KG1 (cell line): ENCODE data around the gene FAM229B.
"Not testable (repeated sequence)": the region's sequence is repeated elsewhere in the genome, so short reads cannot be mapped to it uniquely, and the experiment has no call there.

Experiments
- DNase-seq: peaks from one replicate; lab custom pipeline; 2025; lab: John Stamatoyannopoulos, UW

Gene FAM229B

DNA sequence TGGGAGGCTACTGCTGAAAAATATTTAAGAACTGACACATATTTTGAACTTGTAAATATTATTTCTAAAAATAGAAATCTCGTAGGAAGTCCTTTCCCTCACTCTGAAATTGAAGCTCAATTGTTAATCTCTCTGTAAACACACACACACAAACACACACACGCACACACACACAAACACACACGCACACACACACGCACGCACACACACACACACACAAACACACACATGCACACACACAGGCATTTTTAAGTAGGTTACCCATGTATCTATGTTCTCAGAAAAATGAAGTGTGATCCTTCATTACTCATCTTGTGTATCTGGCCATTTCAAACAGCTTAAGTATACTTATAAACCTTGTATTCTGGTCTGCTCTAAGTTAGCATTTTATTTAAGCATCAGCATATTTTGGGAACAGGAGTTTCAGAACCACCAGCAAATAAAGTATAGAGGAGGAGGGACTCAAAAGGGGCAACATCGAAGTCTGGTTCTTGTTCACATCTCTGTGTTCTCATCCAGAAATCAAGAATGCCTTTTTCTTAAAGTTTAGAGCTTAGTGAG lies 21.9 kb upstream of the FAM229B start:
- no peak for DNase-seq

DNA sequence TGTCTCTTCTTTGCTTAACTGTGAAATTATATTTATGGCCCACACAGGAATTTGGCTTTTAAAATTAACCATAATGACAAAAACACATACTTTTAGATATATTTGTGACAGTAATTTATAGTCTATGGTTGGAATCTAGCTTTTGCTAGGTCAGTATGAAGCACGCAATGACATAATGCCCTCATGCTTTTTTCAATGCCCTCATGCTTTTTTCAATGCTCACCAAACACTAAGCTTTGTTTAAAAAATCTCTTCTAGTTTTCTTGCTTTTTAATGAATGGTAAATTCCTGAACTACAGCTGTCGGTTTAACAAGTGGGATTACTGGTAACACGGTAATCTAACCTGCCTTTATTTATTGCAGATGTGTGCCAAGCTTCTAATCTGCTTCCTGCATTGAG lies 20.8 kb upstream of the FAM229B start:
- DNase-seq: no peak

DNA sequence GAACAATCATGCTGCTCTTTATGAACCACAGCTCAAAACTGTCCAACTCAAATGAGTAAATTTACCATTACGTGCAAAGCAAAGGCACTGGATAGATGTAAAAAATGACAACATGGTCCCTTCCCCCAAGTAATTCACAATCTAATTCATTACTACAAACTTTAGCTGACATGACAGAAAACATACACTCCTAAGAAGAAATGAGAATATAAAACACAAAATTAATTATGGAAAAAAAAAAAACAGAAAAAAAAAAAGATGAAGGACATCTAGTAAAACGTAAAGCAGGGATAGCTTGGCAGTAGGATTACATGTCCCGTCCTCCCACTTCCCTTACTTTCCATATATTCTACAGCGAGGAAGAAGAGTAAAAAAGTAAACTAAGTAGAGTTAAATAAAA lies 5.8 kb upstream of the FAM229B start:
- DNase-seq: no peak

DNA sequence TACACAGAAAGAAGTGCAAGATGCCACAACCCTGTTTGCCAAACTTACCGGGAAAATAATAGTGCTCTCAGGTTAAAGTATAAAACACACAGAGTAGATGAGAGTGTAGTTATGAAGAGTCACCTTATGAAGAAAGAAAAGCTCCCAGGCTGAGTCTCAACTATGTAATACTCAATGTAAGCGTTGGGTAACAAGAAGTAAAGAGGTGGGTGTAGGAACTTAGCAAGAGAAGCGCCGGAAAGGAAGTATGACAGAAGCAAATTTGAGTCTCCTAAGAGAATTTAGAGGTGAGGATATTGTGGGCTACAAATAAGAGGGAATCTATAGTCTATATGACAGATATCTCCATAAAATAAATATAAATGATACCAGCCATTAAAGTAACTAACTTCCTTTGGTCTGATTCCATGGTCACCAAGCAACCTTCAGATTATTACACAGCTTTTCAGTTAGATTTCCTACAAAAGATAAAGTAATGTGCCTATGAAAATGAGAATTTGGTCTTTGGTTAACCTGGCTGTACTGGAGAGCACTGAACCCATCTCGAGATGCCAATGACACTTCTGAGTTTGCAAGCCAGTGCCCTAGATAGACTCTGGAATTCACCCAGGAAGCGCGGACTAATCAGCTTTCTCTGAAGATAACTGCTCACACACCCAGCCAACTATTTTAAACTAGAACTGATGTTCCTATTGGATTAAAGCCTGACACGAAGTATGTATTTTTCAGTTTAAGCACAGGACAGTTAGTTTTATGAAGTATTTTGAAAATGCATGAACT lies 1.9 kb upstream of the FAM229B start:
- no peak for DNase-seq

DNA sequence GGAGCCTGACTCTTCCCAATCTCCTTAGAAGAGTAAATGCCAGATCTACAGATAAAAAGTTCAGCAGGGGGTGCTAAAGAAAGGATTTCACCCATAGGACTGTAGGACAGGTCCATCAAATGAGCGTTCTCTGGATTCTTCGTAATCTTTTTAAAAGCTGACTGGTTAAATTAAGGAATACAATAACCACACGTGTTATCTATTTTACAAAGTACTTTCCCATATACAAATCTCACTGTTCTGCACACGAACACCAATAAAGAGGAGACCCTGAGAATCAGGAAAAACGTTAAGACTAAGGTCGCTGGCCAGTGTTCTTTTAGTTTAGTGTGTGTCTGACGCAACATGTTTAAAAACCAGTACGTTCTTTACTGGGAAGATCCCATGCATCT lies 651 bp upstream of the FAM229B start:
- DNase-seq: no peak

DNA sequence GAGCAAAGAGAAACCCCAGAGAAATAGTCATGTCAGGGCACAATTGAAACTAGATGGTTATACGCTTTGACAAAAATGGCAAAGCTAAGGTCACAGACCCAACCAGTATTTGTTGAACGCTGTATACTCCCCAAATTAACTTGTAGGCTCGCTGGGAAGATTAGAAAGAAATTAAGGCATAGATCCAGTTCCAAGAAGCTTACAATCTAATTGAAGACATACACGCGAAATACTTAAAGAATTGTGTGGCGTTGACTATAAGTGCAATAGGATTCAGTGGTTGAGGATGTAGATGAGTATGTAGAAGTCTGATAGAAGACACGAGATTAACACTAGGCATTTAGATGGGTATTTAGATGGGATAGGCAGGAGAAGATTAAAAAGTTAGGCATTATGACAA lies 525 bp downstream of the FAM229B start:
- DNase-seq: no peak

DNA sequence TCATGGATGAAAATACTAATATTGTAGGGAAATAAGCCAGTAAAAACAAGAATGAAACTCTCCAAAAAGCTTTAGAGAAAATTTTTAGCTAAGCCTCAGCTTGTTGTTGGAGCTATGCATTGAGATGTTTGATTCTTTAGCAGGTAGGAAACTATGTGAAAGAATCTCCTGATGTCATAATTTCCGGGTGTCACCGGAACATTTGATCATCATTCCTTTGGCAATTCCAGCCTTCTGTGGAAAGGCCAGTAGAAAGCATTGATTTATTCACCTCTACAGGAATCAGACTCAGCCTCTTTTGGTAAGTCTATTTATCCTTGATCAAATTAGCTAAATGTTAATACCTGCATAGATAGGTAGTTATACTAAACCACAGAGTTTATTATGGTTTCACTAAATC lies 9.5 kb downstream of the FAM229B start:
- no peak for DNase-seq

DNA sequence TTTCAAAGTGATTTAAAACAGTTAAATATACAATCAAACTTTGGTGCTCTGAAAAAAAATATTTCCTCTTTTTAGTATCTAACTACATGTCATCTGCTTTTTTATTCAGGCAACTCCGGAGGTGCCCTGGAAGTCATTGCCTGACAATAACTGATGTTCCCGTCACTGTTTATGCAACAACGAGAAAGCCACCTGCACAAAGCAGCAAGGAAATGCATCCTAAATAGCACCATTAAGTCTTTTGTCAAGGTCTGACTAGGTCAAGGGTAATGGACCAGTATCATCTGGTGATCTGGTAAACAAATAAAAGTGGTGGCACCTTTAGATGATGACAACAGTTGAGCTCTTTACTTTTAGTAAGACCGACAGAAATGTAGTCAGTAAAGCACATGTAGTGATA lies 13.2 kb downstream of the FAM229B start:
- no peak for DNase-seq

DNA sequence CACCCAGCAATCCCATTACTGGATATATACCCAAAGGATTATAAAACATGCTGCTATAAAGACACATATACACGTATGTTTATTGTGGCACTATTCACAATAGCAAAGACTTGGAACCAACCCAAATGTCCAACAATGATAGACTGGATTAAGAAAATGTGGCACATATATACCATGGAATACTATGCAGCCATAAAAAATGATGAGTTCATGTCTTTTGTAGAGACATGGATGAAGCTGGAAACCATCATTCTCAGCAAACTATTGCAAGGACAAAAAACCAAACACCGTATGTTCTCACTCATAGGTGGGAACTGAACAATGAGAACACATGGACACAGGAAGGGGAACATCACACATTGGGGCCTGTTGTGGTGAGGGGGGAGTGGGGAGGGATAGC lies 18.6 kb downstream of the FAM229B start:
- not testable (repeated sequence) for DNase-seq

DNA sequence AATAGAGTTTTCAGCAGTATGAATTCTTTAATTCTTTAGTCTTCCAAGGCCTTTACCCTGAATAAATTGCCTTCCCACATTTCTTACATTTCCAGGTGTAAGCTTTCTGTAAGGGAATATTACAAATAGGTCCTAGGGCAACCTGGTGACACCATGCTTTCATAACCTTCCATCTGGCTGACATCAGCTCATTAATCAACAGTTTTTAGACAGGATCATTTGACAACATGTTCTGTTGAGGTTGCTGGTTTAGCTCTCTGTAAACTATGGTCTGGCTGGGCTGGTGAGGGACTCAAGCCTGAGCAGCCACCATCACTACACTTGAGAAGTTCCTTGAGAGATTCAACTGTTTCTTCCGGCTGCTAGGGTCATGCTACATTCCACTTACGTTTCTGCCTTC lies 19.2 kb downstream of the FAM229B start:
- DNase-seq: no peak

DNA sequence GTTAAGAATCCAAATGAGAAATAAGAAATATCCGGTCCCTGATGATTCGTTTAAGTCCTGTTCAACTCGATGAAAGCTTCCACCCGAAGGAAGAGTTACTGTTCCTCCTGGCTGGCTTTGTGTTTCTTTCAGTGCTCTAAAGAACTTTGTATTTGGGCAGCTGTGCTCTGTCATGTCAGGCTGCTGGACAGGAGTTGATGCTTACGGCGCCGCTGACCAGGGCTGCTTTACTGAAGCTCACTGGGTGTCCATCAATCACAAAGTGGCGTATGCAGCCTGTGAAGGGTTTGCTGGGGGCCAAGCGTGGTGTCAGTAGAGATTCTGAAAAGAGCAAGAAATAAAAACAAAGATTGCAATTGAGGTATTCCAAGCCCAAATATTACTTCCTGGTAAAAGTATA lies 21.9 kb downstream of the FAM229B start:
- no peak for DNase-seq

DNA sequence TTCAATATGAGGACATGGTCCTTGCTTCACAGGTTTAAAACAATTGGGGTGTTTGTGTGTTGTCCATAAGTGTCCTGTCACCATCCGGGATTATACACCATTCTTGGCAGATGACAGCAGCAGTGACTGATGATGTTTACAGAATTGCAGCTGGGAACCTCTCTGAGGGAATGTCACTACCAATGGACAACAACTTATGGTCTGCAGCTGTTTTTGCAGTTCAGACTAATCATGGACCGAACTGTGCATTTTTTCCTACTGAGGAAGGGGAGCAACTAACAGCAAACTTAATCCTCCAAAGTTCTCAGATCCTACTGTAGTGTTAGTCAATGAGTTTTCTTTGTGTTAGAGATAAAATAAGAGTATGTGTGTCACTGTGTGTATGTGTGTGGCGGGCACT lies 26.0 kb downstream of the FAM229B start:
- no peak for DNase-seq

DNA sequence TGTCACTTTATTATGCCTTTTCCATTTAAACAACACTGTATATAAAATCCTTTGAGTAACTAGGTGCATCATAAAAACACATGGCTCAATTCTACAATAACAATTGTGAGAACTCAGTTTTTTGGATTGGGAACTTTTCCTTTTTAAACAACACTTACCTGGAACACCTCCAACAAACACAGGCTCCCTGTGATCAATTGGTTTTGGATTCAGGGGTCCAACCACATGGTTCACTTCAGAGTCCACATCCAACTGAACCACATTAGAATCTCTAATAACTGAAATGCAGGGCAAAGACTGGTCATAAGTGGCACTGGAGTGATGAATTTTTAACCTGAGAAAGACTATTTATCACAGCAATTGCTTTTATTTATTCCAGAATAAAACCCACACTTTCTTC lies 26.5 kb downstream of the FAM229B start:
- DNase-seq: no peak

DNA sequence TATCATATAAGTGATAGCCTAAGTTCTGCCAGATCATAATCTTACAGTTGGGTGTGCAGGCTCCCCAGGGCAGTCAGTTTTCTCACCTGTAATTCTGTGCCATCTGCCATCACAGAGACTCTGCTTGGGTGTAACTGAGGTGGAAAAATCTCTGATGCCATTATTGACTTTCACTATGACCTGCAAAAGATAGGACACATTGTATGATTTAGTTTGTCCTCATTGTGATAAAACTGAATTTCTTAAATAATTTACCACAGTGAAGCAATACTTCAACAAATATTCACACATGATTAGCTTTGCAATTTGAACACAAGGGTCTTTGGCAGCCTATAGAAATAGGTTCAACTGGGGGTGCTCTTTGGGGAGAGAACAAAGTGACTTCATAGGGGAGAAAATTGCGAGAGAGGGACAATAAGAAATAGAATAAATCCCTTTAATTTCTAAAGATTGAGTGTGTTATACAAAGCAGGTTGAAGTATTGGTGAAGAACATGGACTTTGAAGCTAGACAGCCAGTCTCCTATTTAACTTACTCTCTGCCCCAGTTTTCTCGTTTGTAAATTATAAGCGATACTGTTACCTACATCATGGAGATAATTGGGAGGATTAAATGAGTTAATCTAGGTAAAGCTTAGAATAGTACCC lies 27.3 kb downstream of the FAM229B start:
- no peak for DNase-seq

DNA sequence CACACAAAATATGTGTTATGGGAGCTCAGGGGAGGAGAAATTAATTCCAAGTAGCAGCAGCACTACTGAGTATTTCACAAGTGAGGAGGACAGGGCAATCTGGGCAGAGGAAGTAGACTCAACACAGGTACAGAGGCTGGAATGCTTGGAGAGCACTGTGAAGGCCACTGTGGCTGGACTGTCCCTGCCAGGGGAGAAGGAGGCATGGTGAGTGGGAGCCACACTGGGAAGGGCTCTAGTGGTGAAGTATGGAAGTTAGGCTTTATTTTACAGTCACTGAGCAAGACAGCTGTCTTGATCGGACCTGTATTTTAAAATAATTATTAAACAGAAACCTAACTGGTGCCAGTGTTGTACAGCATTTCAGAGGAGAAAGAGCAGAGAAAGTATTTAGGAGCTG lies 28.8 kb downstream of the FAM229B start:
- DNase-seq: no peak

DNA sequence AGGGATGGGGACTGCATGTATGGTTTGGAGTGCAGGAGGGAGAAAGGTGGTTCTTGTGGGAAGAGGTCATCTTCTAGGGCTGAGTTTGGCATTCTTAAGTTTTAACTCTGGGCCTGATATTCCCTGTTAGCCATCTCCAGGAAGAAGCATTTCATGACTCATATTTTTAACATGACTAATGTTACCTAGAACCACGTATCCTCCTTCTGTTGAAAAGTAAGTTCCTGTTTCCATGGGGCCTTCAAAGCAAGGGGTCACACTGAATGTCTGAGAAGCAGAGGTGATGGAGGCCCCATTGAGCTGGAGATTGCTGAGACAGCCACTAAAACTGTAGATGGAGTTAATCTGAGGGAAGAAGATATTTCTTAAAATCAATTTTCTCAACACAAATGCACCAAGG lies 30.2 kb downstream of the FAM229B start:
- no peak for DNase-seq

DNA sequence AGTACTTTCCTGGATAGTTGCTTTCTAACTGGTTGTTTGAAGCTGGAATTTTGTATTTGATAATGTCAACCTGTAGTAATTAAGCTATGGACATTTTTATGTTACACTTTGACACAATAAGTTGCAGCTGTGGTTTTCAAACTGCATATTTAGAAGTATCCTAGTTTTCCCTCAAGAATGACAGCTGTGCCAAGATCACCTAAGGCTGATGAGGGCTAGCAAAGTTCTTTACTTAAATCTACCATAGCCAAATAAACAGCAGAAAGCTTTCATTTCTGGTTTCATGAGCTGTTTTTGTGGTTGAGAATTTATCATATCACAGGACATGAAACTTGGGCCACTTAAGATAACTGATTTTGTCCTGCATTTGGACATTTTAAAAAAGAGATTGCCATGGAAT lies 30.6 kb downstream of the FAM229B start:
- no peak for DNase-seq

DNA sequence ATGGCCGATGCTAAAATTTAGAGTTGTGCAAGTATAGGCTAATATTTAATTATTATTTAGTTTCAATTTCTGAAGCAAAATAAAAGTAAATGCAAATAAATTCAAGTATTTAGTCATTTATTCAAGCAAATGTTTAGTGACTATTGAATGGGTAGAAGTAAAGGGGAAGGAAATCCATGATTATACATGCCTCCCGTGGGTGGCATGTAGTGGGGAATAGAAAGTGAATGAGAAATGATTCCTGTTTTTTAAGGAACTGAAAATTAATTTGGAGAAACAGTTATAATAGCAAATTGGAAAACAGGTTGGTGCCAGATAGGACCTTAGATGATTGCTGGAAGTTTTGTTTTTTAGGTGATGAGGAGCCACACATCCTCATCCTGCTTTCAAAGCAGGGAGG lies 35.4 kb downstream of the FAM229B start:
- DNase-seq: no peak

DNA sequence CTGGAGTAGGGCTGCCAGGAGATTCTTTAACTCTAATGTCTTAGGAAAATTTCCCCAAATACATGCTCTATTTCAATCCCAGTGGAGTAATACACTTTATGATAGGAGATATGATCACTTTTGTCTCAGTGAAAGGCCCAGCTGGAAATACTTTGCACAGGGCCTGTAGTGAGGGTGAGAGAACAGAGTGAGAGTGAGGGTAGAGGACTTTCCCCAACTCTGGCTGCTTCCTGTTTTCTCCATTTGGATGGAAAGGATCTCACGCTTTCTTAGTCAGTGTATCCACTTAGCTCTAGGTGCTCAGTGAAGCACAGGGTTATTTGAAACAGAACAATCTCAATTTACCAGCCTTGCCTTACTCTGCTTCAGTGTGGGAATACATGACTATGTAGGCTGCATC lies 36.6 kb downstream of the FAM229B start:
- no peak for DNase-seq

DNA sequence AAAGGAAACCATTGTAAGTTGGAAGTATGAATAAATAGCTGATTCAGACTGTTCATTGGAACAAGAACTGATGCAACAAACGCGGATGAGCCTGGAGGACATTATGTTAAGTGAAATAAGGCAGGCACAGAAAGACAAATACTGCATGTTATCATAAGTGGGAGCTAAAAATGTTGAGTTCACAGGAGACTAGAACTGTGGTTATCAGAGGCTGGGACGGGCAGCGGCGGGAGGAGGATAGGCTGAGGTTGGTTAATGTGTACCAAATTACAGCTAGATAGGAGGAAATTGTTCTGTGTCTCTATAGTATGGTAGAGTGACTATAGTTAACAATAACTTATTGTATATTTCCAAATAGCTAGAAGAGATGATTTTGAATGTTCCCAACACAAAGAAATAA lies 40.8 kb downstream of the FAM229B start:
- DNase-seq: no peak

DNA sequence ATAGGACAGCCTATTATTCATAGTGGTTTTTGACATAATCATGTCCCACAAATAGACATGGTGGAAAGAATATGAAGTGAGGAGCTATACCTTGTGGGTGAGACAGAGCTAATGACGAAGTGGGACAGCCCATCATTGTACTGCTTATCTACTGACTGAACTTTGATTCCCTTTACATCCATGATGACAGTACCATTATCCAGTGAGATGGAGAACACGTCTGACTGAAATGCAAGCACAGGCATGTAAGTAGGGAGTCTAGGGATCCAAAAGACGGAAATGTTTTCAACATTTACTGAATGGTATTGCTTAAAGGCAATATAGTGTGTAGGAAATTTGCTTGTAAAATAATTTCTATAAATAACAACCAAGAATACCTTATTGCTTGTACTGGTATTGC lies 43.5 kb downstream of the FAM229B start:
- DNase-seq: no peak

DNA sequence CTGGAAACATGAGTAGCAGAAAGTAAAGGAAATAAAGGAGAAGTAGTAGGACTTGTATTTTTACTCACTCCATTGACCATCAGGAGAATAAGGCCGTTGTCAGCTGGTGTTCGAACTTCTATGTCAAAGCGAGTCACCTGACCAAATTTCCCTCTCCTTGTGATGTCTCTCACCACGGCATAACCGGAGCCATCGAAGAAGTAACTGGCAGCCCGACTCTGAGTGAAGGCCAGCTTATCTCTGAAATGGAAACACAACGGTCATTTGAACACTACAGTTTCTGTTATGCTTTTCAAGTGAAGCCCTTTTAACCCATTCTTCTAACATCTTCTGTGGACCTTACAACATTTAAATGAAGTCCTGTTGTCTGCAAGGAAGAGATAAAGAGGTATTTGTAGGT lies 51.7 kb downstream of the FAM229B start:
- DNase-seq: no peak

DNA sequence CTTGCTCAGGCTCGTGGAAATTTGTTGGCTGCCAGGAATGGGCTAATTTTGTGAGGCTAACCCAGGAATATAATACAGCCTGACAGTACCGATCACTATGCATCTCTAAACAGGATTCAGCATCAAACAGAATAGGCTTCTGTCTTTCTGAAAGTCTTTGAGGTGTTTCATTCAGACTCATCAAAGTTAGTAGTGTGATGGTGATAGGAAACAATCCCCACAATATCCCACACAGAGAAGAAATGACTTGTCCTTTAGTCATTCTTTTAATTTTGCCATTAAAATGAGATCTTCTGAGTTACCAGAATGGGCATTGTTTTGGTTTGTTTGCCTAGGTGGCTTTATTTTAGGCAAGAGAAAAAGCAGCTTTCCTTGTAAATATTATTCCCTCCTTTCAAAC lies 54.3 kb downstream of the FAM229B start:
- no peak for DNase-seq
